Measurements from ENCODE around the gene RGS12. TPM values are rescaled to one million over a fixed set of nuclear protein-coding genes. Genes with fewer than 3 reads are reported as not detected.

RGS12 gene
- total and polyA plus RNA-seq, 10 donors = 7.5 to 36.2 (median 20.1) TPM

GRCh38 chr4:3316146-3316545 is 23.3 kb downstream of the RGS12 start:
- intact Hi-C loops (cut with DNase I; ENCODE audit: low total_unique reads) = no loop called here
- Histone ChIP-seq H3K9me3 (no peaks in the 10 kb centered on the region), H3K4me1 (peaks cover 0 to 18% (median 2%) of the 10 kb centered on the region in 6 donors), H3K4me3 (no peak overlapping the region), H3K27ac (no peak overlapping the region), H3K36me3 (peaks cover 0 to 23% (median 5%) of the 10 kb centered on the region in 6 donors), H3K27me3 (replicated peaks in 1 of 7) (no peaks in the 10 kb centered on the region)
- peak; percentile 45 for DNase-seq
- TF ChIP-seq POLR2AphosphoS5 (IDR thresholded peaks at IDR 0.05) = no peak
- 93 to 97% (median 96%) methylated on average over 18 of the region's 18 CpGs for WGBS, 5 donors

GRCh38 chr4:3317011-3317655 is 24.3 kb downstream of the RGS12 start:
- no peaks in the 10 kb centered on the region for H3K27me3 ChIP-seq (replicated peaks in 1 of 7)
- DNase-seq = peak; percentile 69
- no peaks in the 10 kb centered on the region for H3K9me3 ChIP-seq
- peaks cover 0 to 23% (median 5%) of the 10 kb centered on the region in 6 donors for H3K36me3 ChIP-seq
- 91 to 96% (median 94%) methylated on average over 32 to 42 of the region's 42 CpGs for WGBS, 5 donors
- TF ChIP-seq CTCF (IDR thresholded peaks at IDR 0.05 in 8 of 11, conservative IDR thresholded peaks at IDR 0.05 in 3 of 11) = no peak
- H3K4me3 ChIP-seq = no peak overlapping the region
- intact Hi-C loops (cut with DNase I; ENCODE audit: low total_unique reads) = no loop called here
- H3K4me1 ChIP-seq = peaks cover 0 to 23% (median 2%) of the 10 kb centered on the region in 6 donors
- no peak overlapping the region for H3K27ac ChIP-seq

GRCh38 chr4:3317656-3318211 is 24.9 kb downstream of the RGS12 start:
- 86 to 94% (median 94%) methylated on average over 20 to 22 of the region's 22 CpGs for WGBS, 5 donors
- Histone ChIP-seq H3K36me3 (peaks cover 0 to 23% (median 5%) of the 10 kb centered on the region in 6 donors), H3K9me3 (no peaks in the 10 kb centered on the region), H3K27me3 (replicated peaks in 1 of 7) (no peaks in the 10 kb centered on the region), H3K4me1 (peaks cover 0 to 23% (median 2%) of the 10 kb centered on the region in 6 donors), H3K27ac (no peak overlapping the region), H3K4me3 (no peak overlapping the region)
- TF ChIP-seq POLR2A (IDR thresholded peaks at IDR 0.05) (no peak), CTCF (IDR thresholded peaks at IDR 0.05 in 8 of 11, conservative IDR thresholded peaks at IDR 0.05 in 3 of 11) (no peak), POLR2AphosphoS5 (IDR thresholded peaks at IDR 0.05) (no peak)
- intact Hi-C loops (cut with DNase I; ENCODE audit: low total_unique reads) = no loop called here
- peak; percentile 66 for DNase-seq

DNA sequence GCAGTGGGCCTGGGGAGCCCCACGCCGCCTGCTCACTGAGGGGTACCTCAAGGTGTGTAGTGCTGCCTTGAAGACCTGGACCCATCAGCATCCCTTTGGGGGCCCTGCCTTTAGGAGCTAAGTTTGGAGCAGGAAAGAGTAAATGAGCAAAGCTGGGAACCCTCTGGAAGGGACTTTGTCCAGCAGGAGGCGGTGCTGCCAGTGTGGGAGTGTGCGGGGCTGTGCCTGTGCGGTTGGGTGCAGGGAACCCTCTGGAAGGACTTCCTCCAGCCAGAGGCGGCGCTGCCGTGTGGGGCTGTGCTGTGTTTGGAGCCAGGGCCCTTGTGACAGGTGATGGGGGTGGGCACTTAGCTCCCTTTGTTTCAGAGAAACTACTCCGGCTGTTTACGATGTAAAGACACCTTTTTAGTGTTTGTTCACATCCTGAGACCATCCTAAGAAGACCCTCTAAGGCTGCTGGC is 25.8 kb downstream of the RGS12 start:
- TF ChIP-seq POLR2A (IDR thresholded peaks at IDR 0.05) (no peak), CTCF (IDR thresholded peaks at IDR 0.05 in 8 of 11, conservative IDR thresholded peaks at IDR 0.05 in 3 of 11) (no peak), POLR2AphosphoS5 (IDR thresholded peaks at IDR 0.05) (no peak)
- Histone ChIP-seq H3K4me3 (no peak overlapping the region), H3K27ac (no peak overlapping the region), H3K9me3 (no peaks in the 10 kb centered on the region), H3K27me3 (replicated peaks in 1 of 7) (no peaks in the 10 kb centered on the region), H3K36me3 (peaks cover 0 to 23% (median 5%) of the 10 kb centered on the region in 6 donors), H3K4me1 (peaks cover 0 to 23% (median 2%) of the 10 kb centered on the region in 6 donors)
- peak; percentile 42 for DNase-seq
- WGBS, 5 donors = 90 to 94% (median 93%) methylated on average over 10 of the region's 10 CpGs
- intact Hi-C loops (cut with DNase I; ENCODE audit: low total_unique reads) = no loop called here

Measured in spleen (tissue), 11 donors.